Prostate gland (tissue), 2 donors: Measurements from ENCODE around the gene DAAM1. TPM values are rescaled to one million over a fixed set of nuclear protein-coding genes. Genes with fewer than 3 reads are reported as not detected.

Experiments
- DNase-seq: peaks from one replicate; pipeline ENCODE4 v3.0.0-alpha.2; 2019; ENCODE audit warnings: low spot score
- H3K27ac ChIP-seq, 2 donors: fragments of 200-600 bp; sonication (generic); 2 replicates each; pipeline ENCODE4 v1.5.1; 2017 to 2019
- H3K27me3 ChIP-seq: fragments of 200-600 bp; sonication (generic); replicated peaks from 2 replicates; pipeline ENCODE4 v1.5.1; 2019; ENCODE audit not compliant: insufficient read depth
- H3K36me3 ChIP-seq, 2 donors: fragments of 200-600 bp; sonication (generic); 1 replicate in 1 of 2; 2 replicates in 1 of 2; pipeline versions ENCODE4 v1.5.1 to v1.8.1; 2017 to 2019
- H3K4me1 ChIP-seq: fragments of 200-600 bp; sonication (generic); replicated peaks from 2 replicates; pipeline ENCODE4 v1.5.1; 2019
- H3K4me3 ChIP-seq, 2 donors: fragments of 200-600 bp; sonication (generic); 2 replicates each; pipeline ENCODE4 v1.5.1; 2017 to 2019
- H3K9me3 ChIP-seq: fragments of 200-600 bp; sonication (generic); 2 replicates; pipeline ENCODE4 v1.5.1; 2017
- CTCF ChIP-seq, 4 experiments: fragments of 200-600 bp in 2 of 4; fragments of 450-650 bp in 2 of 4; sonication (generic) in 2 of 4; IDR thresholded peaks; 1 replicate in 3 of 4; 2 replicates in 1 of 4; pipeline ENCODE4 v1.5.1; 2016 to 2019; ENCODE audit warnings: antibody characterized with exemption in 4 of 4, mild to moderate bottlenecking in 2 of 4, moderate library complexity in 2 of 4
- POLR2A ChIP-seq: fragments of 450-650 bp; IDR thresholded peaks from one replicate; pipeline ENCODE4 v1.6.1; 2016; ENCODE audit warnings: antibody characterized with exemption, mild to moderate bottlenecking
- POLR2AphosphoS5 ChIP-seq: sonication (generic); formaldehyde crosslinking; IDR thresholded peaks from one replicate; pipeline ENCODE4 v1.6.1; 2017; ENCODE audit warnings: antibody characterized with exemption
- WGBS: methylation state at CpG from one replicate; pipeline ENCODE4 v1.1.5; 2018; 5-methylcytosine and 5-hydroxymethylcytosine counted together
- intact Hi-C: fragments of 100-400 bp; cut with DNase I; formaldehyde crosslinking; loops from one replicate; pipeline ENCODE4 v1.14.2; 2022
- total RNA-seq, 2 donors: library from RNA; depleted of rRNA; stranded (reverse); fragments of >200 nt; gene quantifications; one replicate each; pipeline ENCODE4 v1.1.0, GENCODE V29; 2016

DAAM1 gene
- total RNA-seq, 2 donors from 2014 or later = 35.4 to 58.3 TPM

GRCh38 chr14:59337141-59337611, 148.7 kb downstream of the DAAM1 start:
- no peaks in the 10 kb centered on the region for H3K27me3 ChIP-seq
- 68% methylated on average over 4 of the region's 4 CpGs for WGBS
- H3K4me3 ChIP-seq = no peak overlapping the region
- DNase-seq = no peak
- TF ChIP-seq POLR2AphosphoS5 (no peak), CTCF (IDR thresholded peaks at IDR 0.05) (no peak), POLR2A (no peak)
- no peaks in the 10 kb centered on the region for H3K4me1 ChIP-seq
- intact Hi-C loops = no loop called here
- H3K27ac ChIP-seq = peak overlapping the region; percentile 1 to 29
- no peaks in the 10 kb centered on the region for H3K36me3 ChIP-seq
- no peaks in the 10 kb centered on the region for H3K9me3 ChIP-seq

- no peaks in the 10 kb centered on the region for H3K9me3 ChIP-seq
- no peaks in the 10 kb centered on the region for H3K36me3 ChIP-seq
- no peak for TF ChIP-seq POLR2A
- no peak for TF ChIP-seq CTCF (IDR thresholded peaks at IDR 0.05)
- TF ChIP-seq POLR2AphosphoS5 = no peak
- intact Hi-C loops = no loop called here
- no peak overlapping the region for H3K4me3 ChIP-seq
- DNase-seq = no peak
- H3K4me1 ChIP-seq = no peaks in the 10 kb centered on the region
- 78% methylated on average over 3 of the region's 3 CpGs for WGBS
- no peaks in the 10 kb centered on the region for H3K27me3 ChIP-seq
- no peak overlapping the region for H3K27ac ChIP-seq
These were observed 150.3 kb downstream of the DAAM1 start for GRCh38 chr14:59338761-59339160.

- no peak for DNase-seq
- no peaks in the 10 kb centered on the region for H3K36me3 ChIP-seq
- no peaks in the 10 kb centered on the region for H3K9me3 ChIP-seq
- H3K27ac ChIP-seq = no peak overlapping the region
- H3K27me3 ChIP-seq = no peaks in the 10 kb centered on the region
- TF ChIP-seq CTCF (IDR thresholded peaks at IDR 0.05) = no peak
- no peak for TF ChIP-seq POLR2A
- no peak for TF ChIP-seq POLR2AphosphoS5
- intact Hi-C loops = no loop called here
- WGBS = 90% methylated on average over 6 of the region's 6 CpGs
- H3K4me1 ChIP-seq = no peaks in the 10 kb centered on the region
- no peak overlapping the region for H3K4me3 ChIP-seq
These were observed 151.3 kb downstream of the DAAM1 start for GRCh38 chr14:59339524-59340330.

GRCh38 chr14:59341858-59342477, 153.5 kb downstream of the DAAM1 start:
- H3K4me3 ChIP-seq = no peak overlapping the region
- DNase-seq = no peak
- H3K27me3 ChIP-seq = no peaks in the 10 kb centered on the region
- WGBS = 87% methylated on average over 4 of the region's 4 CpGs
- H3K9me3 ChIP-seq = no peaks in the 10 kb centered on the region
- no peaks in the 10 kb centered on the region for H3K36me3 ChIP-seq
- intact Hi-C loops = no loop called here
- no peak for TF ChIP-seq CTCF (IDR thresholded peaks at IDR 0.05)
- H3K4me1 ChIP-seq = no peaks in the 10 kb centered on the region
- H3K27ac ChIP-seq = no peak overlapping the region
